Inflammatory macrophage treated with lipopolysaccharide for 4 hours (primary cell): Measurements from ENCODE around the gene ZNF683.
"Not testable (repeated sequence)": the region's sequence is repeated elsewhere in the genome, so short reads cannot be mapped to it uniquely, and the experiment has no call there.

Source experiments
- DNase-seq: peaks from one replicate; pipeline ENCODE4 v3.0.0-alpha.2; 2020

The ZNF683 gene

GRCh38 chr1:26372611-26373010 lies at the start of gene ZNF683:
Gene ZNF683 (minus strand): TSS chr1:26372750. CDS start chr1:26368571, 4,179 bp downstream.
- not testable (repeated sequence) for DNase-seq

- DNase-seq, result no peak
Observed at GRCh38 chr1:26419494-26419893, 46.9 kb upstream of the ZNF683 start.

DNA sequence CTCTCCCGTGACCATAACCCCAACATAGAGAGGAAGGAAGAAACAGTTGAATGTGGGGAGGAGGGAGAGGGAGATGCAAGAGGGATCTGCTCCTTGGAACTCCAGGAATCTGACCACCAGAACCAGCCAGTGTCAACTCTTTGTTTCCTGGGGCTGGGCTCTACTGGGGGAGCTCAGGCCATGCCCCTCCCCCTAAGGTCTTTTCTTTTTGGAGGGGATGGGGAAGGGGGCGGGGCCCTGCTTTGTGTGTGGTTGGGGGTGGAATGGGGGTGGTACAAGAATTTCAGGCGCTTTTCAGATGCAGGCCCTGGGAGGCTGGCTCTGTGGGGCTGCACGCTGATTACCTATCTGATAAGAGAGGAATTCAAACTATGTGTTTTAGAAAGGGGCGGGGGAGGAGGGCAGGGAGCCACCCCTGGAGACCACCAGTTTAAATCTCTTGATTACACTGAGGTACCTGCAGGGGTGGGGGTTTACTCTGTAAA lies 46.4 kb upstream of the ZNF683 start:
- no peak for DNase-seq

DNA sequence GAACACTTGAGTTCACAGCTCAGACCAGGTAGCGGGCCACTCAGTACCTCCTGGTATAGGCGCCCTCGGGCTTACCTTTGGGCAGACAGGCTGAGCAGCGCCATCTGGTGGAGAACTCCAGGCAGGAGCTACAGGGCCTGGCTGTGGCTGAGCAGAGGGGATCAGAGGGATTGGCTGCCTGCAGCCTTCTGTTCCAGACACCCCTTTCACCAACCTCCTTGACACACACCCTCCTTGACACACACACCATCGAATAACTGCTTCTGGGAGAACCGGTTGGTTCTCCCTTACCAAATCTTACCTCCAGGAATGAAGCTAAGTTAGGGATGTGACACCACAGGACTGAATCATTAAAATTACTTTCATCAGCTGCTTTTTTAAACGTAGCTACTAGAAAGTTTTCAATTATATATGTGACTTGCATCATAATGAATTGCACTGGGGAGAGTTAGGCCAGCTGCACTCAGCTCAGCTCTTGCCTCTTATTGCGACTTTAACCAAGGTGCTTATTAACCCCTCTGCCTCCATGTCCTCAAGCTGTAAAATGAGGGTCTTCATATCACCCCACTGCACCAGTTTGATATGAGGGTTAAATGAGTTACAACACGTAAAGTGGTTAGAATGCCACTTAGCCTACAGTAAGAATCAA lies 44.7 kb upstream of the ZNF683 start:
- peak; percentile 70 for DNase-seq

DNA sequence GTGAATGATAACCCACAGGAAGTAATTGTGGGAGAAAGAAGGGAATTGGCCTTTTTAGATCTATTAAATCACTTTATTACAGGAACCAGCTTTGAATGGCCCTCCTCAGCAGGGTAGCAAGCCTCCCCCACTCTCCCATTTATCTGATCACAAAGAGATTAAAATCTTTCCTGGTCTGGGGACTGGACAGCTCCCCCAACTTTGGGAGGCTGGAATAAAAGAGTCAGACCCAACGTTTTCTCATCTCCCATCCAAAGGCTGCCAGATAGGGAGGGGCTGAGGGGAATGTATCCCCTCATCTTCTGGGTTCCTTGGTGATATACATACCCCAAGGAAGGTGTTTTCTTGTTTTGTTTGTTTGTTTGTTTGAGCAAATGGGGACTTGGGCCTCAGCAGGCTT lies 40.5 kb upstream of the ZNF683 start:
- no peak for DNase-seq

- no peak for DNase-seq
Observed at GRCh38 chr1:26412180-26412840, 39.8 kb upstream of the ZNF683 start.

DNA sequence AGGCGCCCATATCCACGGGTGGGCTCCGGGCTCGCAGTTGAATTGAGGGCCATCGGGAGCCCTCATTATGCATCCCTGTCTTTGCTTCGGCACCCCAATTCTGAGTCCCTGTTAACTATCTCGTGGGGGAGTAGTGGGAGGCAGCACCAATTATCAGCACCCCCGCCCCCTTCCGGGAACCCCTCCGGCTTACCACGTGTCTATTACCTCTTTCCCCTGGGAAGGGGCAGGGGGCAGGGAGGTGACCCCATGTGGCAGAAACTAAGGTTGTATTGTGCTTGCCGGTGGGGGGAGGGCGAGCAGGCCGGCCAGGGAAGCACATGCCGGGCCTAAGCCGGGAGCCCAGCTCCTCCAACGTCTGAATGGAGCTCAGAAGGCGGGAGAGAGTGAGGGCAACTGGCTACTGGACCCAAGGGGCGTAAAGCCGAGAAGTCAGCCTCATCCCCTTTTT lies 39.1 kb upstream of the ZNF683 start:
- no peak for DNase-seq

GRCh38 chr1:26410706-26411623 lies 38.4 kb upstream of the ZNF683 start, which contains the start of gene LIN28A:
Gene LIN28A (plus strand): TSS chr1:26410817. CDS start chr1:26410892, 75 bp downstream.
- DNase-seq, result no peak

DNA sequence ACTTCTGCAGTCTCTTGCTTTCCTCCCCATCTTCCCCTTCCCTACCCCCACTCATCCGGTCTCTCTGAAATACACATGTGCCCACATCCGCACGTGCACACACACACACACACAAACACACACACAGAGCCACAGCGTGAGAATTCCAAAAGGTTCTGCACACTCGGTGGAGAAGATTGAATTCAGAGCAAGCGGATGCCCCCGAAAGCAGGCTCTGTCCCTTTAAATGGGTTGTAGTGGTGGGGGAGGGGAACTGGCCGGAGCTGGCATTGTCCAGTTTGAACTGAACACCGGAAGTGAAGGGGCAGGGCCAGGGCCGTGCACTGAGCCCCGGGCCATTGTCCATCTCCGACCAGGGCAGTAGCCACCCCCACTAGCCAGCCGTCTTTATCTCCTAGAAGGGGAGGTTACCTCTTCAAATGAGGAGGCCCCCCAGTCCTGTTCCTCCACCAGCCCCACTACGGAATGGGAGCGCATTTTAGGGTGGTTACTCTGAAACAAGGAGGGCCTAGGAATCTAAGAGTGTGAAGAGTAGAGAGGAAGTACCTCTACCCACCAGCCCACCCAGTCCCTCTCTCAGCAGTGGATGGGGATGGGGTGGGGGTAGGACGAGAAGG lies 36.7 kb upstream of the ZNF683 start:
- DNase-seq, result no peak

GRCh38 chr1:26408604-26409003 lies 36.1 kb upstream of the ZNF683 start:
- DNase-seq, result peak; percentile 46

DNA sequence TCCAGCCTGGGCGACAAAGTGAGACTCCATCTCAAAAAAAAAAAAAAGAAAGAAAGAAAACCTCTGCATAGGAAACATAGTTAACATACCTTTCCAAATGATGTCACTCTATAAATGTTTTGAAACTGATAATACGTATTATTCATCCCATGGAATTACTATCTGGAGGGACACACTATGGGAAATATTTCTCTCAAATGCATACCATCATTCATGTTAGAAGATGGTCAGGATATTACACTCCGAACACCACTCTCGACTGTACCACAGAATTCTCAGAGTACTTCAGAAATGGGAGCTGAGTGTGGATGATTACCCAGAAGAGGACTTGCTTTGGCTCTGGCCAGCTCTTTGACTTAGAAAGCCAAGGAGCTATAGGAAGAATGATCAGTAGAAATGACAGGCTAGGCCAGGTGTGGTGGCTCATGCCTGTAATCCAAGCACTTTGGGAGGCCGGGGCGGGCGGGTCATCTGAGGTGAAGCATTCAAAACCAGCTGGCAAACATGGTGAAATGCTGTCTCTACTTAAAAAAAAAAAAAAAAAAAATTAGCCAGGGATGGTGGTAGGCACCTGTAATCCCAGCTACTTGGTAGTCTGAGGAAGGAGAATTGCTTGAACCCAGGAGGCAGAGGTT lies 32.8 kb upstream of the ZNF683 start:
- no peak for DNase-seq

DNA sequence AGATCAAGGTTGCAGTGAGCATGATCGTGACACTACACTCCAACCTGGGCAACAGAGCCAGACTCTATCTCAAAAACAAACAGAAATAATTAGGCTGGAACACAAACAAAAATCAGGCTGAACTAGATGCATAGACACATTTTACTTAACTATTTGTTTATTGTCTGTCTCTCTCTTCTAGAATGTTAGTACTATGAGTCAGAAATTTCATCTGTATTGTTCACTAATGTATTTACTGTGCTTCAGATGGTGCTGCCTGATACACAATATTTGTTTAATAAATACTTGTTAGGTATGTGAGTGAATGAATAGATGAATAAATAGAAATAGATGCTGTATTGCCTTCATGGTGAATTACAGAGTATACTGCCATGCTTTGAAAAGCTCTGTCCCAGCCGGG lies 32.1 kb upstream of the ZNF683 start:
- no peak for DNase-seq

- no peak for DNase-seq
Observed at GRCh38 chr1:26403656-26404055, 31.1 kb upstream of the ZNF683 start.

- DNase-seq, result no peak
Observed at GRCh38 chr1:26401891-26402290, 29.3 kb upstream of the ZNF683 start.

DNA sequence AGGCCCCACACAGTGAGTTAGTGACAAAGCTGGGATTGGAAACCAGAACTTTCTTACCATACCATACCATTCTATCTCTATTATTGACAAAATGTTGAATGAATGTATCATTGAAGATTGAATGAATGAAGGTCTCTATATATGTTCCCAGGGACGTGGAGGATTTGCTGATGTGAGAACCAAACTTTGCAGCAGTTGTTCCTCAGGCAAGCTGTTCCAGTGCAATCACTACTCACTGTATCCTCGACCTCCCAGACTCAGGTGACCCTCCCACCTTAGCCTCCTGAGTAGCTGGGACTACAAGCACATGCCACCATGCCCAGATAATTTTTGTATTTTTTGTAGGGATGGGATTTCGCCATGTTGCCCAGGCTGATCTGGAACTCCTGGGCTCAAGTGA lies 26.5 kb upstream of the ZNF683 start:
- no peak for DNase-seq

DNA sequence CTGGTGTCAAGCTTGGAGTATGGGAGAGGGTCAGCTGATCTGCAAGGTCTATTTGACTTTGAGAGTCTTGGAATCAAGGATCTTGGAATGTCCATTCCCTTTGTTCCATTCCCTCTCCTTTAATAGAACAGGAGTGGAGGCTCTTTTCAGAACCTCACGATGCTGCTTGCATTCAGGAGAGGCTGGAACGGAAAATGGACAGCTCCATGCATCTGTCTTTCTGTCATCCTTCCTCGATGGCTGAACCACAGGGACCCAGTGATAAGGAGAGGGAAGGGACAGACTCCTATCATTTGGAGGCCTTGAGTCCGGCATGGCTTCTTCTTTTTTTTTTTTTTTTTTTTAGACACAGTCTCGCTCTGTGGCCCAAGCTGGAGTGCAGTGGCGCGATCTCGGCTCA lies 23.2 kb upstream of the ZNF683 start:
- no peak for DNase-seq

DNA sequence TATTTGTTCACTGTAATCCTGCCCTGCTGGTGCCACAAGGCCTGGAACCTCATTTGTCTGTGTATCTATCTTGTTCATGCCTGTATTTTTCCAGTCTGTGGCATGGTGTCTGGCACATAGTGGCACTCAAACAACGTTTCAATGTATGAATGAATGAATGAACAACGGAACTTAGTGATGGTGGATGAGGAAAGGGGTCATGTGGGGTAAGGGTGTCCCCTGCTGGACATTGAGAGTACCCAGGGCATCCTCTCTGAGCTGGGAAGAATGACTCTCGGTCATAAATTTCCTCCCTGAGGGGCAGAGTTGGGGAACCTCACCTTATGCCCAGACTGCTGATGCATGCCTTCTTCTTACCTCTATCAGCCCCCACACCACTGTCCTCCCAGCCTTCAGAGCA lies 18.9 kb upstream of the ZNF683 start:
- peak; percentile 58 for DNase-seq

- DNase-seq, result no peak
Observed at GRCh38 chr1:26389604-26390247, 17.2 kb upstream of the ZNF683 start.

DNA sequence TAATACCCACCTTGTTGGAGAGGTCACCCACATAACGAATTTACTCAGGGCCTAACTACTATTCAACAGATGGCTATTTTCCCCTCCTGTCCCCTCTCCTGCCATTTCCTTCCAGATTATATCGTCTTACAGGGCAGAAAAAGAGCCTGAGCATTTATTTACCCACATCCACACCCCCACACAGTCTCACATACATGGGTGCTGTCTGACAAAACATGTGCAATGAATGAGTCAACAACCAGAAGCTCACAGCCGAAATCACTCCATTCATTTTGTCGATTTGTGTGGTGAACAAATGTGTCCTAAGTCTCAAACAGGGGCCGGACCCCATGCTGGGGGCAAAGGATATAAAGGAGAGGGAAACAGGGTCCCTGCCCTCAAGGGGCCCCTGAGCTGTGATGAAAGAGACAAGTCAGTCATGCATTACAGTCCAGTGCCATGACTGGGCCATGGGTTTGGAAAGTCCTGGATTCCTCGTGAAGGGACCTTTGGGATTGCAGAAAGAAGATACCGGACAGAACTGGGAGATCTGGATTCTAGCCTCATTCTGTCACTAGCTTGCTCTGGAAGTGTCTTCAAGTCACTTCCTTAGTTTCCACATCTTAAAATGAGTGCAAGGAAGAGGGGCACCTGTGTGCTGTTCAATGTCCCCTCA lies 16.4 kb upstream of the ZNF683 start:
- no peak for DNase-seq

GRCh38 chr1:26387447-26387846 lies 14.9 kb upstream of the ZNF683 start:
- no peak for DNase-seq

DNA sequence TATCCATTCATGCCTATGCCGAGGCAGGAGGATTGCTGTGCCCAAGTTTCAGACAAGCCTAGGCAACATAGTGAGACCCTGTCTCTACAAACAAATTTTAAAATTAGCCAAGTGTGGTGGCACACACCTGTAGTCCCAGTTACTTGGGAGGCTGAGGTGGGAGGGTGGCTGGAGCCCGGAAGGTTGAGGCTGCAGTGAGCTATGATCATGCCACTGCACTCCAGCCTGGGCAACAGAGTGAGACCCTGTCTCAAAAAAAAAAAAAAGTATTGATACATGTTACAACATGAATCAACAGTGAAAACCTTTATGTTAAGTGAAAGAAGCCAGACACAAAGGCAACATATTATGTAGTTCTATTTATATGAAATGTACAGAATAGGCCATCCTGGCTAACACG lies 12.5 kb upstream of the ZNF683 start:
- DNase-seq, result not testable (repeated sequence)
